Measurements from ENCODE around the gene BTG2. TPM values are rescaled to one million over a fixed set of nuclear protein-coding genes. Genes with fewer than 3 reads are reported as not detected.

The BTG2 gene
- total RNA-seq, 1 experiment from 2014 or later: 24.2 TPM

DNA sequence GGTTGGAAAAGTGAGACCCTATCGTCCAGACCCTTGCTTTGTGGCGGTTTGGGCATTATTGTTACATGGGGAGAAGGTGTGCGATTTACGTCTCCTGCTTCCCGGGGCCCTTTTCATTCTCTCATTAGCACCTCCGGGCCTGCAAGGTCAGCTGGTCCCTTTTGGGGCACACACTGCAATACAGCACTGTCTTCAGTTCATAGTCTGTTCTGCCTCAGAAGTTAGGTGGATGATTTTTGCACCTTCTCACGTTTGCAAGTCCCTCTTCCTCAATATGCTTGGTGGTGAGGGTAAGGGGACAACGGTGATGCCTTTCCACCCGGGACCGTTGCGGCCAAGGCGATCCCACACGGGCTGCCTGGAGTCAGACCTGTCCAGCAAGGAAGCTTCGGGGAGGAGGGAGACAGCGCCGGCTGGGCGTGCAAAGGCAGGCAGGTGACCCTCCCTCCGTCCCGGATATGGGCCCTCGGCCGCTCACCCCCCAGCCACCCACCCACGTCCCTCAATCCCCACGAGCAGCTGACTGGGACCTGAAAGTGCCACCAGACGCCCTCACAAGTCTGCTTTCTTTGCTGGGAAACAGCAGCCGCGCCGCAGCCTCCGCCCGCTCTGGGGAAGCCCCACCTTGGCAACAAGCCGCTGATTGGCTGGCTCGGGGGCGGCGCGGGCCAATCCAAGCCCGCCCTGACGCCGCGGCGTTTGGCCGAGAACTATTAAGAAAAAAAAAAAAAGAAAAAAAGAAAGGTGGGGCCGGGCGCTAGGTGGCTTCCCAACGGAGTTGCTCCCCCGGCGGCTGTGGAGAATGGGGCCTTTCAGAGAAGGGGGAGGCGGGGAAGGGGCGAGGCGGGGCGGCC is 21.7 kb downstream of the BTG2 start:
- no peaks in the 10 kb centered on the region for H3K9me3 ChIP-seq (ENCODE audit: control insufficient read depth in 1 of 2, insufficient read depth in 1 of 2, low read depth in 1 of 2, low read length in 2 of 2)
- POLR2A ChIA-PET: interaction anchor here (1.1 to 4.3 kb wide), 6 partner anchors 10 to 54 kb away, joined by 3 to 15 read pairs (median 6); partner anchors contain the start of gene BTG2

GRCh38 chr1:203327684-203328457 is 22.6 kb downstream of the BTG2 start:
- no peak for DNase-seq (ENCODE audit: low read depth, low spot score)
- intact Hi-C loops (cut with micrococcal nuclease): loop anchor here (2.0 kb wide), 1 partner anchor 47 kb away; no protein-coding TSS in a partner anchor

More for the DNA sequence above, 21.7 kb downstream of the BTG2 start:
- Histone ChIP-seq H3K4me3 (replicated peaks in 1 of 2; ENCODE audit: low read depth in 1 of 2, low read length in 2 of 2) (peak overlapping the region; percentile 58 to 68), H3K36me3 (ENCODE audit: control insufficient read depth in 1 of 2, insufficient read depth in 2 of 2, low read length in 2 of 2) (no peaks in the 10 kb centered on the region), H4K20me1 (ENCODE audit: insufficient read depth) (no peaks in the 10 kb centered on the region), H3K4me2 (ENCODE audit: low read length) (peak overlapping the region; percentile 97), H3K9ac (ENCODE audit: low read length) (peak overlapping the region; percentile 62), H3K9me2 (ENCODE audit: insufficient read depth) (no peaks in the 10 kb centered on the region), H2AFZ (ENCODE audit: low read depth, low read length, poor library complexity, severe bottlenecking) (peak overlapping the region; percentile 88), H3K79me2 (ENCODE audit: insufficient read depth, low read length) (no peaks in the 10 kb centered on the region), H3K27me3 (ENCODE audit: insufficient read depth, low read length) (peaks cover 9% of the 10 kb centered on the region; the same call in 1 of the 2 replicates), H3K27ac (ENCODE audit: low read depth, low read length) (peak overlapping the region; percentile 79), H3K4me1 (ENCODE audit: control insufficient read depth in 1 of 2, insufficient read depth in 2 of 2, low read length in 2 of 2) (peaks cover 11 to 18% of the 10 kb centered on the region in 2 experiments; a peak in 3 of 4 replicates)
- ATAC-seq: peak; percentile 93
- no TSS peak for BruUV-seq (replicated peaks)
- ChIA-PET RAD21 (ENCODE audit: low non-redundant PET in 1 of 2, low total read pairs in 2 of 2, uncharacterized antibody in 2 of 2, unreplicated experiment in 2 of 2) (interaction anchor here (0.7 to 1.8 kb wide), 3 partner anchors 54 to 374 kb away, joined by 3 to 5 read pairs (median 4); no protein-coding TSS in a partner anchor), CTCF (interaction anchor here (0.7 to 1.8 kb wide), 10 partner anchors 9 to 209 kb away, joined by 3 to 19 read pairs (median 4); no protein-coding TSS in a partner anchor)
- DNase-seq (ENCODE audit: low read depth, low spot score): peak; percentile 75
- TF ChIP-seq POLR2AphosphoS5 (IDR thresholded peaks at IDR 0.05; ENCODE audit: low read depth, low read length): peak; percentile 63
- TF ChIP-seq CEBPB (IDR thresholded peaks at IDR 0.05; ENCODE audit: low read depth): no peak
- no peak for TF ChIP-seq SRF (IDR thresholded peaks at IDR 0.05; ENCODE audit: low read depth)
- 0 out of 2 replicates have a peak, but pooled peaks have one; percentile 12 for TF ChIP-seq EGR1 (IDR thresholded peaks at IDR 0.05; ENCODE audit: low read depth)
- peak; percentile 78 for TF ChIP-seq SP1 (IDR thresholded peaks at IDR 0.05; ENCODE audit: low read depth)
- intact Hi-C loops (cut with micrococcal nuclease): loop anchor here (2.0 kb wide), 1 partner anchor 46 kb away; no protein-coding TSS in a partner anchor

More at GRCh38 chr1:203327684-203328457, 22.6 kb downstream of the BTG2 start:
- Histone ChIP-seq H3K4me1 (ENCODE audit: control insufficient read depth in 1 of 2, insufficient read depth in 2 of 2, low read length in 2 of 2) (peaks cover 11 to 18% of the 10 kb centered on the region in 2 experiments; a peak in 3 of 4 replicates), H4K20me1 (ENCODE audit: insufficient read depth) (no peaks in the 10 kb centered on the region), H3K27me3 (ENCODE audit: insufficient read depth, low read length) (peaks cover 1% of the 10 kb centered on the region; the same call in 1 of the 2 replicates), H3K79me2 (ENCODE audit: insufficient read depth, low read length) (no peaks in the 10 kb centered on the region), H3K9me3 (ENCODE audit: control insufficient read depth in 1 of 2, insufficient read depth in 1 of 2, low read depth in 1 of 2, low read length in 2 of 2) (no peaks in the 10 kb centered on the region), H3K4me3 (replicated peaks in 1 of 2; ENCODE audit: low read depth in 1 of 2, low read length in 2 of 2) (peak overlapping the region; percentile 58 to 68), H3K9ac (ENCODE audit: low read length) (peak overlapping the region; percentile 62), H3K4me2 (ENCODE audit: low read length) (peak overlapping the region; percentile 97), H3K36me3 (ENCODE audit: control insufficient read depth in 1 of 2, insufficient read depth in 2 of 2, low read length in 2 of 2) (no peaks in the 10 kb centered on the region), H2AFZ (ENCODE audit: low read depth, low read length, poor library complexity, severe bottlenecking) (peak overlapping the region; percentile 89), H3K9me2 (ENCODE audit: insufficient read depth) (no peaks in the 10 kb centered on the region), H3K27ac (ENCODE audit: low read depth, low read length) (peak overlapping the region; percentile 79)
- BruUV-seq (replicated peaks): TSS peak; percentile 79
- TF ChIP-seq POLR2AphosphoS5 (IDR thresholded peaks at IDR 0.05; ENCODE audit: low read depth, low read length): peak; percentile 20; the same call in 1 of the 2 replicates
- TF ChIP-seq RAD21 (IDR thresholded peaks at IDR 0.05; ENCODE audit: low read depth): peak; percentile 31
- no peak for TF ChIP-seq JUND (IDR thresholded peaks at IDR 0.05)
- TF ChIP-seq, protein P1, sequence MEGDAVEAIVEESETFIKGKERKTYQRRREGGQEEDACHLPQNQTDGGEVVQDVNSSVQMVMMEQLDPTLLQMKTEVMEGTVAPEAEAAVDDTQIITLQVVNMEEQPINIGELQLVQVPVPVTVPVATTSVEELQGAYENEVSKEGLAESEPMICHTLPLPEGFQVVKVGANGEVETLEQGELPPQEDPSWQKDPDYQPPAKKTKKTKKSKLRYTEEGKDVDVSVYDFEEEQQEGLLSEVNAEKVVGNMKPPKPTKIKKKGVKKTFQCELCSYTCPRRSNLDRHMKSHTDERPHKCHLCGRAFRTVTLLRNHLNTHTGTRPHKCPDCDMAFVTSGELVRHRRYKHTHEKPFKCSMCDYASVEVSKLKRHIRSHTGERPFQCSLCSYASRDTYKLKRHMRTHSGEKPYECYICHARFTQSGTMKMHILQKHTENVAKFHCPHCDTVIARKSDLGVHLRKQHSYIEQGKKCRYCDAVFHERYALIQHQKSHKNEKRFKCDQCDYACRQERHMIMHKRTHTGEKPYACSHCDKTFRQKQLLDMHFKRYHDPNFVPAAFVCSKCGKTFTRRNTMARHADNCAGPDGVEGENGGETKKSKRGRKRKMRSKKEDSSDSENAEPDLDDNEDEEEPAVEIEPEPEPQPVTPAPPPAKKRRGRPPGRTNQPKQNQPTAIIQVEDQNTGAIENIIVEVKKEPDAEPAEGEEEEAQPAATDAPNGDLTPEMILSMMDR (IDR thresholded peaks at IDR 0.05 in 2 of 3, conservative IDR thresholded peaks at IDR 0.05 in 1 of 3; ENCODE audit: borderline replicate concordance in 1 of 3, insufficient read depth in 1 of 3, low read depth in 2 of 3, low read length in 2 of 3): peak in 2 of 3 experiments; percentile 30 to 44; a peak in 3 of 6 replicates
- peak; percentile 61 for TF ChIP-seq ZFX (IDR thresholded peaks at IDR 0.05)
- no peak for TF ChIP-seq TCF7L2 (IDR thresholded peaks at IDR 0.05; ENCODE audit: borderline replicate concordance, extremely low read depth, insufficient read depth, insufficient read length)
- no peak for TF ChIP-seq FOSL1 (IDR thresholded peaks at IDR 0.05; ENCODE audit: low read depth)
- TF ChIP-seq MAX (IDR thresholded peaks at IDR 0.05): peak; percentile 26; the same call in 1 of the 2 replicates
- ChIA-PET CTCF (interaction anchor here (0.6 to 1.8 kb wide), 9 partner anchors 8 to 210 kb away, joined by 3 to 19 read pairs (median 5); no protein-coding TSS in a partner anchor), POLR2A (interaction anchor here (1.1 to 4.3 kb wide), 6 partner anchors 10 to 55 kb away, joined by 3 to 15 read pairs (median 6); partner anchors contain the start of gene BTG2), RAD21 (ENCODE audit: low non-redundant PET in 1 of 2, low total read pairs in 2 of 2, uncharacterized antibody in 2 of 2, unreplicated experiment in 2 of 2) (interaction anchor here (0.7 to 1.8 kb wide), 3 partner anchors 55 to 374 kb away, joined by 3 to 5 read pairs (median 4); no protein-coding TSS in a partner anchor)
- peak; percentile 67 for ATAC-seq
